Rectal smooth muscle tissue (tissue), 1 donor: ENCODE data around the gene CACNG8.

Experiments used
- H3K27ac ChIP-seq: one replicate; pipeline ENCODE4 v1.7.0; 2013; ENCODE audit warnings: low read depth, low read length, inconsistent platforms
- H3K27me3 ChIP-seq: one replicate; pipeline ENCODE4 v1.7.0; 2013; ENCODE audit warnings: low read length; ENCODE audit not compliant: control insufficient read depth, insufficient read depth
- H3K36me3 ChIP-seq: one replicate; pipeline ENCODE4 v1.7.0; 2013; ENCODE audit warnings: low read length; ENCODE audit not compliant: control insufficient read depth, insufficient read depth
- H3K4me1 ChIP-seq: one replicate; pipeline ENCODE4 v1.7.0; 2013; ENCODE audit warnings: low read length; ENCODE audit not compliant: control insufficient read depth, insufficient read depth
- H3K4me3 ChIP-seq: one replicate; pipeline ENCODE4 v1.7.0; 2013; ENCODE audit warnings: low read length
- H3K9ac ChIP-seq: one replicate; pipeline ENCODE4 v1.7.0; 2013; ENCODE audit warnings: low read length

Gene CACNG8

DNA sequence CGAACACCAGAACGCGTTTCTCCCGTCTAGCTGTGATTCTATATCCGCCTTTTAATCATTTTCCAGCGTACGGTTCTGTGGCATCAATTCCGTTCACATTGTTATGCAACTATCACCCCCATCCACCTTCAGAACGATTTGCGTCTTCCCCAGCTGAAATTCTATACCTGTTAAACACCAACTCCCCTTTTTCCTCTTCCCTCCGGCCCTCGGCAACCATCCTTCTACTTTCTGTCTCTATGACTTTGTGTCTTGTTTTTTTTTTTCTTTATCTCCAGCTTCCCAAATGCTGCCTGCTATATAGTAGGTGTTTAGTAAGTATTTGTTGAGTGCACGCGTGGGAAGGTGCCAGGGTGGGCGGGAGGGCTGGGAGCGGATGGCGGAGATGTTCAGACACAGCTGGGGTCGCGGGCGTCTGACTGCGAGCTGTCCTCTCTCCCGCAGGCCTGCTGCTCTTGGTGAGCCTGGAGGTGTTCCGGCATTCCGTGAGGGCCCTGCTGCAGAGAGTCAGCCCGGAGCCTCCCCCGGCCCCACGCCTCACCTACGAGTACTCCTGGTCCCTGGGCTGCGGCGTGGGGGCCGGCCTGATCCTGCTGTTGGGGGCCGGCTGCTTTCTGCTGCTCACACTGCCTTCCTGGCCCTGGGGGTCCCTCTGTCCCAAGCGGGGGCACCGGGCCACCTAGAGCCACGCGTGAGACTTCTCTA, 48.9 kb downstream of the CACNG8 start:
- Histone ChIP-seq H3K27ac (no peak overlapping the region), H3K36me3 (no peaks in the 10 kb centered on the region), H3K4me1 (no peaks in the 10 kb centered on the region), H3K27me3 (no peaks in the 10 kb centered on the region), H3K4me3 (no peak overlapping the region), H3K9ac (no peak overlapping the region)

GRCh38 chr19:54013866-54014265, 51.1 kb downstream of the CACNG8 start:
- H3K4me1 ChIP-seq, result no peaks in the 10 kb centered on the region
- H3K27ac ChIP-seq, result no peak overlapping the region
- H3K27me3 ChIP-seq, result no peaks in the 10 kb centered on the region
- no peaks in the 10 kb centered on the region for H3K36me3 ChIP-seq
- H3K4me3 ChIP-seq, result no peak overlapping the region
- H3K9ac ChIP-seq, result no peak overlapping the region

- H3K36me3 ChIP-seq, result no peaks in the 10 kb centered on the region
- no peaks in the 10 kb centered on the region for H3K27me3 ChIP-seq
- H3K4me1 ChIP-seq, result no peaks in the 10 kb centered on the region
- H3K9ac ChIP-seq, result no peak overlapping the region
- H3K4me3 ChIP-seq, result no peak overlapping the region
- no peak overlapping the region for H3K27ac ChIP-seq
Measured at GRCh38 chr19:54014920-54015560, 52.3 kb downstream of the CACNG8 start.

DNA sequence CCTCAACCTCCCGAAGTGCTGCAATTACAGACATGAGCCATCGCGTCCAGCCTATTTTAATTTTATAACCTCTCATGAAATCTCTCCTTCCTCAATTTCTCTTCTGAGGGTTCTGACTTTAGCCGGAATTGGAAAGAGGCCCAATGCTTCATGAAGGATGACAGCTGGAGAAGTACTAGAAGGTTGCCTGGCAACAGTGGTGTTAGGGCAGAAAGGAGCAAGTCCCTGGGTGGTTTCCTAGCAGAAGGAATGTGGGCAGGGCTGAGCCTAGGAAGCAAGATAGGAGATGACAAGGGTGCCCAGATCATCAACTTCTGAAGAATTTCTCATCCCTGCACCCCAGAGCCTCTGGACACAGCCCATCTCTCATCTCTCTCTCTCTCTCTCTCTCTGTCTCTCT, 54.5 kb downstream of the CACNG8 start:
- no peaks in the 10 kb centered on the region for H3K4me1 ChIP-seq
- H3K27me3 ChIP-seq, result no peaks in the 10 kb centered on the region

DNA sequence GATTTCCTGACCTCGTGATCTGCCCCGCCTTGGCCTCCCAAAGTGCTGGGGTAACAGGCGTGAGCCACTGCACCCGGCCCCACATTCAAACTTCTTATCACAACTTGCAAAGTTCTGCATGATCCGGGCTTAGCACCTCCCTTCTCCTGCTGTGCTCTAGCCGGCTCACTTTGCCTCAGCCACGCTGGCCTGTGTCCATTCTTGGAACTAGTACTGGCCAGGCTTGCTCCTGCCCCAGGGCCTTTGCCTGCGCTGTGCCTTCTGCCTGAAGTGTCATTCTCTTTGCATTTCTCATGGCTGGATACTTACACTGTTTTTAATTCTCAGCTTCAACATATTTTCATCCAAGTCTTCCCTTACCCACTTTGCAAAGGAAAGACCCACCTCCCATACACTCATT, 58.6 kb downstream of the CACNG8 start:
- no peak overlapping the region for H3K9ac ChIP-seq
- H3K4me1 ChIP-seq, result no peaks in the 10 kb centered on the region
- H3K4me3 ChIP-seq, result no peak overlapping the region
- H3K27me3 ChIP-seq, result peaks cover 3% of the 10 kb centered on the region
- no peaks in the 10 kb centered on the region for H3K36me3 ChIP-seq
- H3K27ac ChIP-seq, result no peak overlapping the region

More for the DNA sequence above, 54.5 kb downstream of the CACNG8 start:
- no peaks in the 10 kb centered on the region for H3K36me3 ChIP-seq
- no peak overlapping the region for H3K4me3 ChIP-seq
- H3K9ac ChIP-seq, result no peak overlapping the region
- H3K27ac ChIP-seq, result no peak overlapping the region

DNA sequence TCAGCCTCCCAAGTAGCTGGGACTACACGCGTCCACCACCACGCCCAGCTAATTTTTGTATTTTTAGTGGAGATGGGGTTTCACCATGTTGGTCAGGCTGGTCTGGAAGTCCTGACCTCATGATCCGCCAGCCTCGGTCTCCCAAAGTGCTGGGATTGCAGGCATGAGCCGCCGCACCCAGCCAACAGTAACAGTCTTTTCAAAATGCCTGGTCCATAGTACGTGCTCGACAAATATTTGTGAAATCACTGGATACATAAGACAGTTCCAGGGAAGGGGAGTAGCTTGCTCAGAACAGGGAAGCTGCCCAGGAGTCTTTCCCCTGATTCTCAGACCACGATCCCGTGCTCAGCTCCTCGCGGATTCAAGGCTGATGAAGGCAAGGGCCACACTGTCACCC, 59.2 kb downstream of the CACNG8 start:
- Histone ChIP-seq H3K9ac (no peak overlapping the region), H3K4me3 (no peak overlapping the region), H3K27ac (no peak overlapping the region), H3K27me3 (peaks cover 3% of the 10 kb centered on the region), H3K4me1 (no peaks in the 10 kb centered on the region), H3K36me3 (no peaks in the 10 kb centered on the region)

GRCh38 chr19:54023191-54023590, 60.5 kb downstream of the CACNG8 start:
- Histone ChIP-seq H3K4me3 (no peak overlapping the region), H3K9ac (no peak overlapping the region), H3K36me3 (no peaks in the 10 kb centered on the region), H3K27ac (no peak overlapping the region), H3K27me3 (peaks cover 3% of the 10 kb centered on the region), H3K4me1 (no peaks in the 10 kb centered on the region)

GRCh38 chr19:54024660-54025059, 61.9 kb downstream of the CACNG8 start:
- Histone ChIP-seq H3K4me1 (no peaks in the 10 kb centered on the region), H3K9ac (no peak overlapping the region), H3K27ac (no peak overlapping the region), H3K27me3 (peaks cover 3% of the 10 kb centered on the region), H3K36me3 (no peaks in the 10 kb centered on the region), H3K4me3 (no peak overlapping the region)

GRCh38 chr19:54026656-54027055, 63.9 kb downstream of the CACNG8 start:
- Histone ChIP-seq H3K4me1 (no peaks in the 10 kb centered on the region), H3K27ac (no peak overlapping the region), H3K36me3 (no peaks in the 10 kb centered on the region), H3K4me3 (no peak overlapping the region), H3K9ac (no peak overlapping the region), H3K27me3 (peaks cover 3% of the 10 kb centered on the region)

- Histone ChIP-seq H3K4me3 (no peak overlapping the region), H3K27me3 (peaks cover 3% of the 10 kb centered on the region), H3K4me1 (no peaks in the 10 kb centered on the region), H3K36me3 (no peaks in the 10 kb centered on the region), H3K27ac (no peak overlapping the region), H3K9ac (no peak overlapping the region)
Measured at GRCh38 chr19:54029301-54029700, 66.6 kb downstream of the CACNG8 start.

DNA sequence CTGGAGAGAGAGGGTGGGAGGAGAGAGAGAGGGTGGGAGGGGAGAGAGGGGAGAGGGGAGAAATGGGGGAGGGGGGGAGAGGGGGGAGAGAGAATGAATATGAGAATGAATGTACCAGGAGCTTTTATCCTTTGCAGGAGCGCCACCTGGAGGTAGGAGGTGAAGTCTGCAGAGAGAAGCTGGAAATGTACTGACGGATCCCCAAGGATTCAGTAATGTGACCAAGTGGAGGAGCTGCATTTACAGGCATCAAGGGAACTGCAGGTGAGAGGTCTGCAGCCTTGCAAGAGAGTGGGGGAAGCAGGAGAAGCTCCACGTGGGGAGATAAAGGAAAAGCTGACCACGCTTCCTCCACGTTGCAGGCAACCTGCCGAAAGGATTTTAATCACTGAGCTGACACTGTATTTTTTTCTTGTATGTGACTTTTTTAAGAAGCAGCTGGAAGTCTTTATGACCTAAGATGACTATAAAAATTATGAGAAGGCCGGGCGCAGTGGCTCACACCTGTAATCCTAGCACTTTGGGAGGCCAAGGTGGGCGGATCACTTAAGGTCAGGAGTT, 67.3 kb downstream of the CACNG8 start:
- H3K36me3 ChIP-seq, result no peaks in the 10 kb centered on the region
- H3K27ac ChIP-seq, result no peak overlapping the region
- H3K9ac ChIP-seq, result no peak overlapping the region
- no peaks in the 10 kb centered on the region for H3K4me1 ChIP-seq
- no peaks in the 10 kb centered on the region for H3K27me3 ChIP-seq
- H3K4me3 ChIP-seq, result no peak overlapping the region

DNA sequence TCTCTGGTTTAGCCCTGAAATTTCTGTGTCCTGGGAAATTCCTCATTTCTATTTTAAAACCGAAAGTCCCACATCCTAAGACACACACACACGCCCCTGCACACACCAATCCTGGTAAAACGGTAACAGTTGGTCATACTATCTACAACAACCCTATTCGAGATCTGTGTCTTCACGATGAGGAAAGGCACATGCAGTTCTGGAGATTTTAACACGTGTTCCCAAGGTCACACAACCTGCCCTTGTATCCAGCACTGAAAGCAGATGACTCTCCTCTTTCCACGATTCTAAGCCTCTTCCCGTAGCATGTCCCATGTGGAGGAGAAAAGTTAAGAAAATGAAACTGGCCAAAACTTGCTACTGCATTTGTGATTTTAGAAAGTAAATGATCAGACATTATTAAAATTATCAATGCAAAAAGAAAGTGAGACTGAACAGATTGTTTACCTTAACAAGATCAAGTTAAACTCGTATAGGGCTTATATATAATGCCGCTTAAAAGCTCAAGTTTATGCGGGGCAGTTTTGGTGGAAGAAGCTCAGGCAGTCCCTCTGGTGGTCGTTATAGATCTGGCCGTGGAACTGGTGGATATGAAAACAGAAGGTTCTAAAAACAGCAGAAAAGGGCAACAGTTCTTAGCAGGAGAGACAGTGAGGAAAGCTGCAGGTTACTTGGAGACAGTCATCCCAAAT, 68.3 kb downstream of the CACNG8 start:
- Histone ChIP-seq H3K27me3 (no peaks in the 10 kb centered on the region), H3K36me3 (no peaks in the 10 kb centered on the region), H3K4me3 (no peak overlapping the region), H3K9ac (no peak overlapping the region), H3K4me1 (no peaks in the 10 kb centered on the region), H3K27ac (no peak overlapping the region)
